B cell (primary cell): ENCODE data around the gene ZFP64. TPM values are rescaled to one million over a fixed set of nuclear protein-coding genes. Genes with fewer than 3 reads are reported as not detected.

Experiments
- ATAC-seq: fragments of 200-7000 bp; cut with Tn5 transposase; one replicate; pipeline ENCODE4 v1.10.0; 2021; ENCODE audit warnings: low read depth, mild to moderate bottlenecking, moderate number of reproducible peaks, moderate library complexity
- CTCF ChIA-PET: fragments of 350-600 bp; sonication (Branson Sonifier 250); formaldehyde crosslinking; loops from one replicate; lab custom pipeline; 2021; ENCODE audit warnings: antibody characterized with exemption, inconsistent platforms; lab: Charles Lee
- POLR2A ChIA-PET: fragments of 350-600 bp; sonication (Branson Sonifier 250); formaldehyde crosslinking; loops from one replicate; lab custom pipeline; 2021; ENCODE audit warnings: antibody characterized with exemption; lab: Charles Lee
- DNase-seq: peaks from one replicate; pipeline ENCODE4 v3.0.0; 2013
- H2AFZ ChIP-seq: 2 replicates; pipeline ENCODE4 v1.6.1; 2012; ENCODE audit warnings: mild to moderate bottlenecking, low read depth, low read length; ENCODE audit not compliant: insufficient read depth, poor library complexity, severe bottlenecking
- H3K27ac ChIP-seq, 2 donors: 1 replicate in 1 of 2; 2 replicates in 1 of 2; pipeline ENCODE4 v1.5.1; 2012 to 2013; ENCODE audit warnings: low read length in 2 of 2, mild to moderate bottlenecking in 2 of 2, moderate library complexity in 1 of 2
- H3K27me3 ChIP-seq, 4 experiments: fragments of 200-600 bp in 1 of 4; sonication (generic) in 1 of 4; replicated peaks in 1 of 4; 1 replicate in 2 of 4; 2 replicates in 2 of 4; pipeline versions ENCODE4 v1.6.1 to v1.7.0; 2013 to 2016; ENCODE audit warnings: low read length in 3 of 4, mild to moderate bottlenecking in 2 of 4, mixed read lengths in 1 of 4, moderate library complexity in 1 of 4; ENCODE audit not compliant: insufficient read depth in 4 of 4, control insufficient read depth in 3 of 4; ENCODE audit errors: control extremely low read depth in 1 of 4
- H3K36me3 ChIP-seq, 2 experiments: replicated peaks in 1 of 2; 1 replicate in 1 of 2; 2 replicates in 1 of 2; pipeline versions ENCODE4 v1.6.1 to v1.7.1; 2013; ENCODE audit warnings: low read length in 1 of 2; ENCODE audit not compliant: insufficient read depth in 2 of 2, control insufficient read depth in 1 of 2; ENCODE audit errors: control extremely low read depth in 1 of 2, extremely low read depth in 1 of 2
- H3K4me1 ChIP-seq, 2 donors: fragments of 200-600 bp in 1 of 2; sonication (generic) in 1 of 2; 1 replicate in 1 of 2; 2 replicates in 1 of 2; pipeline versions ENCODE4 v1.5.1 to v1.6.1; 2013 to 2017; ENCODE audit warnings: low read length in 2 of 2; ENCODE audit not compliant: control insufficient read depth in 2 of 2, insufficient read depth in 2 of 2
- H3K4me2 ChIP-seq: replicated peaks from 2 replicates; pipeline ENCODE3; 2012; ENCODE audit warnings: mild to moderate bottlenecking, low read depth, low read length; ENCODE audit not compliant: poor library complexity, severe bottlenecking
- H3K4me3 ChIP-seq, 5 experiments: fragments of 200-600 bp in 1 of 5; sonication (generic) in 1 of 5; 1 replicate in 3 of 5; 2 replicates in 2 of 5; pipeline versions ENCODE4 v1.5.1 to v1.7.0; 2011 to 2016; ENCODE audit warnings: low read length in 4 of 5, mild to moderate bottlenecking in 4 of 5, low read depth in 2 of 5, control low read depth in 1 of 5, moderate library complexity in 1 of 5; ENCODE audit not compliant: insufficient read depth in 1 of 5; ENCODE audit errors: control extremely low read depth in 1 of 5, extremely low read depth in 1 of 5
- H3K79me2 ChIP-seq: fragments of 200-600 bp; sonication (generic); one replicate; pipeline ENCODE4 v1.6.0; 2016; ENCODE audit warnings: low read length; ENCODE audit not compliant: control insufficient read depth, insufficient read depth
- H3K9ac ChIP-seq: fragments of 200-600 bp; sonication (generic); 2 replicates; pipeline ENCODE4 v1.6.1; 2017; ENCODE audit warnings: mild to moderate bottlenecking, low read length, moderate library complexity
- H3K9me3 ChIP-seq, 3 donors: one replicate each; pipeline versions ENCODE4 v1.6.1 to v1.7.1; 2013; ENCODE audit warnings: low read length in 2 of 3; ENCODE audit not compliant: control insufficient read depth in 2 of 3, insufficient read depth in 1 of 3; ENCODE audit errors: control extremely low read depth in 1 of 3
- H4K20me1 ChIP-seq: 2 replicates; pipeline ENCODE4 v1.6.0; 2012; ENCODE audit warnings: mild to moderate bottlenecking, low read length; ENCODE audit not compliant: insufficient read depth, control insufficient read depth, poor library complexity, severe bottlenecking
- H3K27ac Mint-ChIP-seq: one replicate; pipeline ENCODE4 v1.8.0; 2021; ENCODE audit warnings: mixed read lengths
- H3K27me3 Mint-ChIP-seq: one replicate; pipeline ENCODE4 v1.8.0; 2021; ENCODE audit warnings: mixed read lengths
- H3K4me1 Mint-ChIP-seq: one replicate; pipeline ENCODE4 v1.8.0; 2021; ENCODE audit warnings: mixed read lengths
- H3K4me3 Mint-ChIP-seq: one replicate; pipeline ENCODE4 v1.8.0; 2021; ENCODE audit warnings: mixed read lengths
- H3K9me3 Mint-ChIP-seq: one replicate; pipeline ENCODE4 v1.8.0; 2022; ENCODE audit warnings: mixed read lengths; ENCODE audit not compliant: insufficient read depth
- CTCF ChIP-seq: fragments of 200-600 bp; IDR thresholded peaks from one replicate; pipeline ENCODE4 v1.8.0; 2022; ENCODE audit warnings: antibody characterized with exemption, mild to moderate bottlenecking
- EZH2 ChIP-seq: IDR thresholded peaks from 2 replicates; pipeline ENCODE4 v1.6.1; 2012; ENCODE audit warnings: borderline replicate concordance, low read depth, mild to moderate bottlenecking, moderate library complexity, low read length; ENCODE audit not compliant: insufficient read depth, poor library complexity, severe bottlenecking
- WGBS: methylation state at CpG from one replicate; pipeline ENCODE4 v1.1.5; 2013; ENCODE audit warnings: missing lambda C conversion rate; ENCODE audit not compliant: insufficient coverage; 5-methylcytosine and 5-hydroxymethylcytosine counted together
- intact Hi-C: fragments of 100-400 bp; cut with micrococcal nuclease; formaldehyde crosslinking; loops from one replicate; pipeline ENCODE4 v1.10.0; 2022
- polyA plus RNA-seq: library from polyadenylated mRNA; depleted of rRNA; stranded (reverse); fragments of >200 nt; gene quantifications from 2 replicates; pipeline ENCODE4 v1.2.3, GENCODE V29; 2012
- total RNA-seq, 2 donors: library from RNA; stranded (reverse); fragments of 120-200 nt in 1 of 2; gene quantifications; 1 replicate in 1 of 2; 2 replicates in 1 of 2; pipeline versions ENCODE4 v1.2.3 to v1.2.4, GENCODE V29; 2013 to 2022

The ZFP64 gene
- total and polyA plus RNA-seq, 2 donors (not counting 1 experiment from before 2014, with no cell fraction given), result 14.2 to 15.1 TPM

GRCh38 chr20:52130406-52130805 lies 61.2 kb downstream of the ZFP64 start:
- H3K4me1 ChIP-seq, result no peaks in the 10 kb centered on the region
- TF ChIP-seq EZH2, result no peak
- TF ChIP-seq CTCF, result no peak
- H3K4me3 Mint-ChIP-seq, result no peak overlapping the region
- no peaks in the 10 kb centered on the region for H4K20me1 ChIP-seq
- H3K9me3 Mint-ChIP-seq, result no peaks in the 10 kb centered on the region
- no peak overlapping the region for H3K4me2 ChIP-seq
- peaks cover 5% of the 10 kb centered on the region for H3K4me1 Mint-ChIP-seq
- H3K27ac ChIP-seq, result no peak overlapping the region
- H3K27me3 Mint-ChIP-seq, result no peaks in the 10 kb centered on the region
- no peaks in the 10 kb centered on the region for H3K27me3 ChIP-seq
- no peaks in the 10 kb centered on the region for H3K36me3 ChIP-seq
- DNase-seq (no peak), ATAC-seq (no peak)
- H3K9me3 ChIP-seq, result peaks cover 0 to 5% (median 2%) of the 10 kb centered on the region in 3 donors
- WGBS, result 95% methylated on average over 3 of the region's 5 CpGs
- H2AFZ ChIP-seq, result no peak overlapping the region
- CTCF ChIA-PET, result no interaction called here
- no peaks in the 10 kb centered on the region for H3K79me2 ChIP-seq
- intact Hi-C loops, result no loop called here
- no peak overlapping the region for H3K27ac Mint-ChIP-seq
- no peak overlapping the region for H3K4me3 ChIP-seq
- no peak overlapping the region for H3K9ac ChIP-seq
- POLR2A ChIA-PET, result no interaction called here

- H3K9ac ChIP-seq, result no peak overlapping the region
- DNase-seq (no peak), ATAC-seq (no peak)
- Mint-ChIP-seq H3K4me3 (no peak overlapping the region), H3K27me3 (no peaks in the 10 kb centered on the region), H3K4me1 (peaks cover 5% of the 10 kb centered on the region), H3K27ac (no peak overlapping the region), H3K9me3 (no peaks in the 10 kb centered on the region)
- H3K36me3 ChIP-seq, result no peaks in the 10 kb centered on the region
- H3K9me3 ChIP-seq, result peaks cover 0 to 5% (median 2%) of the 10 kb centered on the region in 3 donors
- H3K4me2 ChIP-seq, result no peak overlapping the region
- H3K4me1 ChIP-seq, result no peaks in the 10 kb centered on the region
- no peak overlapping the region for H3K27ac ChIP-seq
- no peaks in the 10 kb centered on the region for H3K79me2 ChIP-seq
- H3K27me3 ChIP-seq, result no peaks in the 10 kb centered on the region
- ChIA-PET CTCF (interaction anchor here (0.6 to 1.5 kb wide), 4 partner anchors 9 to 1418 kb away, joined by 3 to 5 read pairs (median 4); no protein-coding TSS in a partner anchor), POLR2A (no interaction called here)
- no peaks in the 10 kb centered on the region for H4K20me1 ChIP-seq
- intact Hi-C loops, result no loop called here
- no peak overlapping the region for H2AFZ ChIP-seq
- H3K4me3 ChIP-seq, result no peak overlapping the region
- no peak for TF ChIP-seq CTCF
- no peak for TF ChIP-seq EZH2
- 97% methylated on average over 3 of the region's 5 CpGs for WGBS
Observed at GRCh38 chr20:52129611-52130010, 62.0 kb downstream of the ZFP64 start.
